Measurements from ENCODE around the gene MTPN. TPM values are rescaled to one million over a fixed set of nuclear protein-coding genes. Genes with fewer than 3 reads are reported as not detected.

MTPN gene
- total RNA-seq, 1 experiment from 2014 or later = 166 TPM

DNA sequence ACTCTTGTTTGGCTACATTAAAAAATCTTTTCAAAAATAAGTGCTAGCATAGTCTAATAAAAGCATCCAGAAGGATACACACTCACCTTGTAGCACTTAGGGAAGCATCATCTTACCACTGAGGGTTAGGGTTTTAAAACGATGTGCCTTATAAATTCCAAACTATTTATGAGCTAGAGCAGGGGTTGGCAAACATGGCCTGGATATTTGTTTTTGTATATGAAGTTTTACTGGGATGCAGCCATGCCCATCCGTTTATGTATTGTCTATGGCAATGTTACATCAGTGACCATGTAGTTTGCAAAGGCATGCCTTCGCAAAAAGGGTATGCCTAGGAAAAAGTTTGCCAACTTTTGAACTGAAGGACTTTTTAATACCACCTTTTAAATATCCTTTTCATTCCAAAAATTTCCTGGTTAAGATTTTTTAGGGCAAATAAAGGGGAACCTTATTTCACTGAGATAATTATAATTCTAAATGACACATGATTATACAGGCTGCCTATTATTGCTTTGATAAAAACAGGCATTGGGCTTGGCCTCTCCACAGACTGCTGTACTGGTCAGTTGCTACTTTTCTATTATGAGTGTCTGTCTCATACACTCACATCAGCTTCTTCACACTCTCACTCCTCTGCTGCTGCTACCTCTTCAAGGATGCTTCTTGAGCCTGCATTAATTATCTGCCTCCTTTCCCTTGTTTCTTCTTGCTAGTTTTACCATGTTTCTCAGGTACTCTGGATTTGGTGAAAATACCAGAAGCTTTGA lies 30.7 kb downstream of the MTPN start:
- Histone ChIP-seq H3K4me1 (ENCODE audit: insufficient read depth, low read length, poor library complexity, severe bottlenecking) (peaks cover 14% of the 10 kb centered on the region), H3K27ac (ENCODE audit: low read depth, low read length, poor library complexity, severe bottlenecking) (no peak overlapping the region), H3K27me3 (replicated peaks; ENCODE audit: insufficient read depth, low read depth, low read length, poor library complexity) (no peaks in the 10 kb centered on the region), H3K4me3 (ENCODE audit: low read depth, low read length, poor library complexity, severe bottlenecking) (no peak overlapping the region), H3K36me3 (ENCODE audit: insufficient read depth, low read length, poor library complexity, severe bottlenecking) (peaks cover 27% of the 10 kb centered on the region), H3K9me3 (ENCODE audit: low read depth, low read length, poor library complexity, severe bottlenecking) (no peaks in the 10 kb centered on the region)
- intact Hi-C loops (cut with micrococcal nuclease; ENCODE audit: unreplicated experiment) = no loop called here
- ChIA-PET POLR2A (ENCODE audit: low non-redundant PET) (no interaction called here), CTCF (no interaction called here)
- DNase-seq (ENCODE audit: low spot score) = no peak
- TF ChIP-seq CTCF (conservative IDR thresholded peaks at IDR 0.05; ENCODE audit: low read depth, low read length) = no peak
- no peak for TF ChIP-seq EZH2 (IDR thresholded peaks at IDR 0.05; ENCODE audit: borderline replicate concordance, low read depth, low read length, poor library complexity, severe bottlenecking)
- BruUV-seq (replicated peaks) = no TSS peak

GRCh38 chr7:135944753-135945152 lies 32.4 kb downstream of the MTPN start:
- no TSS peak for BruUV-seq (replicated peaks)
- Histone ChIP-seq H3K4me3 (ENCODE audit: low read depth, low read length, poor library complexity, severe bottlenecking) (no peak overlapping the region), H3K27ac (ENCODE audit: low read depth, low read length, poor library complexity, severe bottlenecking) (no peak overlapping the region), H3K4me1 (ENCODE audit: insufficient read depth, low read length, poor library complexity, severe bottlenecking) (peaks cover 14% of the 10 kb centered on the region), H3K27me3 (replicated peaks; ENCODE audit: insufficient read depth, low read depth, low read length, poor library complexity) (no peaks in the 10 kb centered on the region), H3K36me3 (ENCODE audit: insufficient read depth, low read length, poor library complexity, severe bottlenecking) (peaks cover 10% of the 10 kb centered on the region), H3K9me3 (ENCODE audit: low read depth, low read length, poor library complexity, severe bottlenecking) (no peaks in the 10 kb centered on the region)
- ChIA-PET POLR2A (ENCODE audit: low non-redundant PET) (no interaction called here), CTCF (no interaction called here)
- intact Hi-C loops (cut with micrococcal nuclease; ENCODE audit: unreplicated experiment) = no loop called here
- no peak for DNase-seq (ENCODE audit: low spot score)
- TF ChIP-seq EZH2 (IDR thresholded peaks at IDR 0.05; ENCODE audit: borderline replicate concordance, low read depth, low read length, poor library complexity, severe bottlenecking) = no peak

DNA sequence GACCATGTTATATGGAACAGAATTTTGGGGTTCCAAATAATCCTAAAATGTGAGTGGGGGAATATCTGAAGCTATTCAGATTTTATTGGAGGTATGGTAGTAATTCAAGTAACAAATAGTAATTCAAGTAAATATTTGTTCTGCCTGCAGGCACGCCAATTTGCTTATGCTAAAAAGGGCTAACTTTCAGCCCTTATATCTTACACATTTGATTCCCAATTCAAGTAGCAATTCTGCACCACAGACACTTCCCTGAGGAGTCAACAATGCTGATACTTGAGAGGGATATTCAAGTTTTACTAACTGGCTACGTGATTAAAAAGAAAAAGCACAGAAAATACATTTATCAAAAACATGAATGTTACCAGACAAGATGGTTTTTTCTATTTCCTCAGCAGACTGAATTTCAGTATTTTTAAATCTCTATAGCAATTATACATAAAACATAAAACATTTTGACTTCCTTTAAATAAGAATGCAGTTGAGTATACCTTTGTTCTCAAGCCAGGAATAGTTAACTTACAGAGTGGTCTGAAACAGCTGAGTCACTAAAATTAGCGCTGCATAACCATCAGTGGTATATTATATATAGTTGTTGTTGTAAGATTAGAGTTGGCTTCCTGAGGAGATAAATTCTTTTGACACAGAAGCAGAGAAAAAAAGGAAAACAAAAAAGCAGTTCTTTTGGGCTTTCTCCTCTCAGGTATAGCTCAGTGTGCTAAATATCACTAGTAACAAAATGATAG lies 33.9 kb downstream of the MTPN start:
- POLR2A ChIA-PET (ENCODE audit: low non-redundant PET) = no interaction called here
- Histone ChIP-seq H3K27ac (ENCODE audit: low read depth, low read length, poor library complexity, severe bottlenecking) (peak overlapping the region; percentile 21), H3K36me3 (ENCODE audit: insufficient read depth, low read length, poor library complexity, severe bottlenecking) (peaks cover 1% of the 10 kb centered on the region), H3K27me3 (replicated peaks; ENCODE audit: insufficient read depth, low read depth, low read length, poor library complexity) (no peaks in the 10 kb centered on the region), H3K4me3 (ENCODE audit: low read depth, low read length, poor library complexity, severe bottlenecking) (no peak overlapping the region), H3K9me3 (ENCODE audit: low read depth, low read length, poor library complexity, severe bottlenecking) (no peaks in the 10 kb centered on the region), H3K4me1 (ENCODE audit: insufficient read depth, low read length, poor library complexity, severe bottlenecking) (peaks cover 14% of the 10 kb centered on the region)
- BruUV-seq (replicated peaks) = no TSS peak
- intact Hi-C loops (cut with micrococcal nuclease; ENCODE audit: unreplicated experiment) = no loop called here
- TF ChIP-seq CTCF (conservative IDR thresholded peaks at IDR 0.05; ENCODE audit: low read depth, low read length) = no peak
- CTCF ChIA-PET = no interaction called here
- peak; percentile 18 for DNase-seq (ENCODE audit: low spot score)

Measured in A673 (cell line).